ENCODE data around the gene PADI1. TPM values are rescaled to one million over a fixed set of nuclear protein-coding genes. Genes with fewer than 3 reads are reported as not detected.
A peak's percentile ranks its signal among the peaks of the same experiment; 100 is the strongest.

PADI1 gene
- total RNA-seq, 1 donor from 2014 or later = 0.70 TPM

DNA sequence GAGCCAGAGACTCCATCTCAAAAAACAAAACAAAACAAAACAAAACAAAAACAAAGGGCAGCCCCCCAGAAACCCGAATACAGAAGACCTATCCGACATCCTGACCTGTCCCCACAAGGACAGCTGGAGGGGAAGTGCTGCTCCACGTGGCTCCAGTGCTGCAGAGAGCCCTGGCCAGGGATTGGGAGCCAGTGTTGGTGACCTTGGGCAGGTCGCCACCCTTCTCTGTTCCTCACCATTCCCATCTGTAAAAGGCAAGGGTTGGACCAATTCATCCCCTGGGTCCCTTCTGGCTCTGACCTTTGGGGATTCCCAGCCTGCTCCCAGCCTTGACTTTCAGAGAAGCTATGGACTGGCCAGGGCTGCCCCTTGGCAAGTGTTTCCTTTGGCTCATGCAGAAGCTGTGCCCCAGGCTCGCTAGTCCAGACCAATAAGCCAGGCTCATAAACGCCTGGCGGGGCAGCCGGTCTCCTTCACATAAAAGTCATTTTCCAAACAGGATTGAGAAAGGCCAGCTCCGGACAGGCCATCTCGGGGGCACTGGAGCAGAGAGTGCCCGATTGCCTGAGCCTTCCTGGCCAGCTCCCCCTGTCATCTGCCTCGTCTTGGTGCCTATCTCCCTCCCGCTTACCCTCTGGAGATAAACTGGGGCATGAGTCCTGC lies 20.0 kb upstream of the PADI1 start:
- DNase-seq (ENCODE audit: low spot score) = no peak
- Mint-ChIP-seq H3K4me3 (ENCODE audit: unreplicated experiment) (no peak overlapping the region), H3K4me1 (ENCODE audit: low read depth) (peaks cover 22% of the 10 kb centered on the region), H3K27ac (ENCODE audit: unreplicated experiment) (no peak overlapping the region), H3K27me3 (ENCODE audit: low read depth) (no peaks in the 10 kb centered on the region), H3K36me3 (ENCODE audit: low read depth) (peaks cover 2% of the 10 kb centered on the region), H3K9me3 (ENCODE audit: low read depth) (peaks cover 23% of the 10 kb centered on the region)
- TF ChIP-seq, protein P1, sequence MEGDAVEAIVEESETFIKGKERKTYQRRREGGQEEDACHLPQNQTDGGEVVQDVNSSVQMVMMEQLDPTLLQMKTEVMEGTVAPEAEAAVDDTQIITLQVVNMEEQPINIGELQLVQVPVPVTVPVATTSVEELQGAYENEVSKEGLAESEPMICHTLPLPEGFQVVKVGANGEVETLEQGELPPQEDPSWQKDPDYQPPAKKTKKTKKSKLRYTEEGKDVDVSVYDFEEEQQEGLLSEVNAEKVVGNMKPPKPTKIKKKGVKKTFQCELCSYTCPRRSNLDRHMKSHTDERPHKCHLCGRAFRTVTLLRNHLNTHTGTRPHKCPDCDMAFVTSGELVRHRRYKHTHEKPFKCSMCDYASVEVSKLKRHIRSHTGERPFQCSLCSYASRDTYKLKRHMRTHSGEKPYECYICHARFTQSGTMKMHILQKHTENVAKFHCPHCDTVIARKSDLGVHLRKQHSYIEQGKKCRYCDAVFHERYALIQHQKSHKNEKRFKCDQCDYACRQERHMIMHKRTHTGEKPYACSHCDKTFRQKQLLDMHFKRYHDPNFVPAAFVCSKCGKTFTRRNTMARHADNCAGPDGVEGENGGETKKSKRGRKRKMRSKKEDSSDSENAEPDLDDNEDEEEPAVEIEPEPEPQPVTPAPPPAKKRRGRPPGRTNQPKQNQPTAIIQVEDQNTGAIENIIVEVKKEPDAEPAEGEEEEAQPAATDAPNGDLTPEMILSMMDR (IDR thresholded peaks at IDR 0.05) = no peak

- H3K9me3 Mint-ChIP-seq (ENCODE audit: low read depth) = peaks cover 18% of the 10 kb centered on the region
Measured at GRCh38 chr1:17185485-17185860, 19.5 kb upstream of the PADI1 start.

GRCh38 chr1:17186216-17186909 lies 18.6 kb upstream of the PADI1 start:
- TF ChIP-seq, protein P1 (IDR thresholded peaks at IDR 0.05) = no peak
- Mint-ChIP-seq H3K27me3 (ENCODE audit: low read depth) (no peaks in the 10 kb centered on the region), H3K36me3 (ENCODE audit: low read depth) (peaks cover 2% of the 10 kb centered on the region), H3K9me3 (ENCODE audit: low read depth) (peaks cover 10% of the 10 kb centered on the region), H3K4me3 (ENCODE audit: unreplicated experiment) (no peak overlapping the region), H3K4me1 (ENCODE audit: low read depth) (peaks cover 35% of the 10 kb centered on the region), H3K27ac (ENCODE audit: unreplicated experiment) (peak overlapping the region; percentile 73)
- no peak for DNase-seq (ENCODE audit: low spot score)

More at GRCh38 chr1:17185485-17185860, 19.5 kb upstream of the PADI1 start:
- peaks cover 2% of the 10 kb centered on the region for H3K36me3 Mint-ChIP-seq (ENCODE audit: low read depth)
- H3K27ac Mint-ChIP-seq (ENCODE audit: unreplicated experiment) = no peak overlapping the region
- peaks cover 27% of the 10 kb centered on the region for H3K4me1 Mint-ChIP-seq (ENCODE audit: low read depth)
- DNase-seq (ENCODE audit: low spot score) = no peak
- H3K4me3 Mint-ChIP-seq (ENCODE audit: unreplicated experiment) = no peak overlapping the region
- H3K27me3 Mint-ChIP-seq (ENCODE audit: low read depth) = no peaks in the 10 kb centered on the region
- TF ChIP-seq, protein P1 (IDR thresholded peaks at IDR 0.05) = no peak

GRCh38 chr1:17187051-17187450 lies 17.9 kb upstream of the PADI1 start:
- TF ChIP-seq, protein P1 (IDR thresholded peaks at IDR 0.05) = no peak
- Mint-ChIP-seq H3K4me1 (ENCODE audit: low read depth) (peaks cover 42% of the 10 kb centered on the region), H3K27me3 (ENCODE audit: low read depth) (no peaks in the 10 kb centered on the region), H3K36me3 (ENCODE audit: low read depth) (peaks cover 2% of the 10 kb centered on the region), H3K9me3 (ENCODE audit: low read depth) (peaks cover 7% of the 10 kb centered on the region), H3K27ac (ENCODE audit: unreplicated experiment) (peak overlapping the region; percentile 73), H3K4me3 (ENCODE audit: unreplicated experiment) (no peak overlapping the region)
- DNase-seq (ENCODE audit: low spot score) = no peak

DNA sequence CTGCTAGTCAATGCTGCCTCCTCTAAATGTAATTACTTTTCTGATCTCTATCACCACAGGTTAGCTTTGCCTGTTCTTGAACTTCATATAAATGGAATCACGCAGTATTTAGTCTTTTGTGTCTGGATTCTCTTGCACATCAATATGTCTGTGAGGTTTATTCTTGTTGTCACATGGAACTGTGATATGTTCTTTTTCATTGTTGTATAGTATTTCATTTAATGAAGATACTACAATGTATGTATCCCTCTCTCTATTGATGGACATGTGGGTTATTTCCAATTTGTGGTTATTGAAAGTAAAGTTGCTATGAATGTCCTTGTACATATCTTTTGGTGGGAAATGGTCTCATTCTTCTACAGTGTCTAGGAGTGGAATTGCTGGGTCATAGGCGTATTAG lies 16.7 kb upstream of the PADI1 start:
- DNase-seq (ENCODE audit: low spot score) = no peak
- H3K27ac Mint-ChIP-seq (ENCODE audit: unreplicated experiment) = peak overlapping the region; percentile 8
- H3K4me1 Mint-ChIP-seq (ENCODE audit: low read depth) = peaks cover 52% of the 10 kb centered on the region
- peaks cover 2% of the 10 kb centered on the region for H3K36me3 Mint-ChIP-seq (ENCODE audit: low read depth)
- TF ChIP-seq, protein P1 (IDR thresholded peaks at IDR 0.05) = no peak
- H3K9me3 Mint-ChIP-seq (ENCODE audit: low read depth) = peaks cover 7% of the 10 kb centered on the region
- no peaks in the 10 kb centered on the region for H3K27me3 Mint-ChIP-seq (ENCODE audit: low read depth)
- H3K4me3 Mint-ChIP-seq (ENCODE audit: unreplicated experiment) = no peak overlapping the region

Data from chondrocyte (in vitro differentiated cells).